Neural progenitor cell (in vitro differentiated cells): ENCODE data around the gene EEF2K. TPM values are rescaled to one million over a fixed set of nuclear protein-coding genes. Genes with fewer than 3 reads are reported as not detected.
A peak's percentile ranks its signal among the peaks of the same experiment; 100 is the strongest.

Experiments
- DNase-seq: peaks from one replicate; pipeline ENCODE4 v3.0.0-alpha.2; 2016; ENCODE audit warnings: low spot score
- H2AFZ ChIP-seq: fragments of 200-600 bp; sonication (generic); replicated peaks from 2 replicates; pipeline ENCODE4 v1.6.1; 2016; ENCODE audit warnings: antibody characterized with exemption
- H3F3A ChIP-seq: fragments of 200-600 bp; sonication (generic); 2 replicates; pipeline ENCODE4 v1.6.1; 2016; ENCODE audit warnings: antibody characterized with exemption, low read depth
- H3K27ac ChIP-seq: fragments of 200-600 bp; sonication (generic); 2 replicates; pipeline ENCODE4 v1.5.1; 2016; ENCODE audit warnings: mild to moderate bottlenecking
- H3K27me3 ChIP-seq: fragments of 200-600 bp; sonication (generic); 2 replicates; pipeline ENCODE4 v1.6.1; 2016; ENCODE audit warnings: mild to moderate bottlenecking, moderate library complexity
- H3K36me3 ChIP-seq: fragments of 200-600 bp; sonication (generic); 2 replicates; pipeline ENCODE4 v1.5.1; 2016
- H3K4me1 ChIP-seq: fragments of 200-600 bp; sonication (generic); 2 replicates; pipeline ENCODE4 v1.6.1; 2016; ENCODE audit warnings: mixed run types
- H3K4me2 ChIP-seq: fragments of 200-600 bp; sonication (generic); 2 replicates; pipeline ENCODE4 v1.6.1; 2016
- H3K4me3 ChIP-seq: fragments of 200-600 bp; sonication (generic); 2 replicates; pipeline ENCODE4 v1.5.1; 2016
- H3K79me2 ChIP-seq: fragments of 200-600 bp; sonication (generic); 2 replicates; pipeline ENCODE4 v1.6.1; 2016; ENCODE audit warnings: low read depth
- H3K9ac ChIP-seq: fragments of 200-600 bp; sonication (generic); 2 replicates; pipeline ENCODE4 v1.6.1; 2016
- H3K9me3 ChIP-seq: fragments of 200-600 bp; sonication (generic); 2 replicates; pipeline ENCODE4 v1.5.1; 2016; ENCODE audit warnings: low read depth
- H4K20me1 ChIP-seq: fragments of 200-600 bp; sonication (generic); 2 replicates; pipeline ENCODE4 v1.6.1; 2016; ENCODE audit warnings: low read depth
- H3K27ac Mint-ChIP-seq: 3 replicates; pipeline ENCODE4 v1.8.0; 2021; ENCODE audit warnings: mixed read lengths
- H3K27me3 Mint-ChIP-seq: 2 replicates; pipeline ENCODE4 v1.8.0; 2022; ENCODE audit warnings: low read depth, mild to moderate bottlenecking, inconsistent platforms, moderate library complexity, mixed read lengths; ENCODE audit not compliant: insufficient read depth
- H3K36me3 Mint-ChIP-seq: 3 replicates; pipeline ENCODE4 v1.8.0; 2021; ENCODE audit warnings: mixed read lengths
- H3K4me1 Mint-ChIP-seq: 3 replicates; pipeline ENCODE4 v1.8.0; 2021; ENCODE audit warnings: mixed read lengths
- H3K4me3 Mint-ChIP-seq: 3 replicates; pipeline ENCODE4 v1.8.0; 2021; ENCODE audit warnings: mild to moderate bottlenecking, moderate library complexity, mixed read lengths
- H3K9me3 Mint-ChIP-seq: 3 replicates; pipeline ENCODE4 v1.8.0; 2020; ENCODE audit warnings: mixed read lengths
- EZH2 ChIP-seq: fragments of 200-600 bp; sonication (generic); IDR thresholded peaks from 2 replicates; pipeline ENCODE4 v1.6.1; 2017; ENCODE audit warnings: antibody characterized with exemption, mild to moderate bottlenecking, moderate library complexity
- EZH2phosphoT487 ChIP-seq: fragments of 200-600 bp; sonication (generic); IDR thresholded peaks from 2 replicates; pipeline ENCODE4 v1.6.1; 2017; ENCODE audit warnings: antibody characterized with exemption
- total RNA-seq: library from RNA; depleted of rRNA; stranded (reverse); fragments of >200 nt; gene quantifications from 2 replicates; pipeline ENCODE4 v1.2.3, GENCODE V29; 2015; ENCODE audit warnings: low replicate concordance
- TF ChIP-seq, protein P1 (sequence below): fragments of 200-600 bp; sonication (generic); IDR thresholded peaks from 2 replicates; pipeline ENCODE4 v1.5.1; 2017; ENCODE audit warnings: antibody characterized with exemption, mild to moderate bottlenecking

The EEF2K gene
- total RNA-seq, 1 donor from 2014 or later = 9.0 TPM

DNA sequence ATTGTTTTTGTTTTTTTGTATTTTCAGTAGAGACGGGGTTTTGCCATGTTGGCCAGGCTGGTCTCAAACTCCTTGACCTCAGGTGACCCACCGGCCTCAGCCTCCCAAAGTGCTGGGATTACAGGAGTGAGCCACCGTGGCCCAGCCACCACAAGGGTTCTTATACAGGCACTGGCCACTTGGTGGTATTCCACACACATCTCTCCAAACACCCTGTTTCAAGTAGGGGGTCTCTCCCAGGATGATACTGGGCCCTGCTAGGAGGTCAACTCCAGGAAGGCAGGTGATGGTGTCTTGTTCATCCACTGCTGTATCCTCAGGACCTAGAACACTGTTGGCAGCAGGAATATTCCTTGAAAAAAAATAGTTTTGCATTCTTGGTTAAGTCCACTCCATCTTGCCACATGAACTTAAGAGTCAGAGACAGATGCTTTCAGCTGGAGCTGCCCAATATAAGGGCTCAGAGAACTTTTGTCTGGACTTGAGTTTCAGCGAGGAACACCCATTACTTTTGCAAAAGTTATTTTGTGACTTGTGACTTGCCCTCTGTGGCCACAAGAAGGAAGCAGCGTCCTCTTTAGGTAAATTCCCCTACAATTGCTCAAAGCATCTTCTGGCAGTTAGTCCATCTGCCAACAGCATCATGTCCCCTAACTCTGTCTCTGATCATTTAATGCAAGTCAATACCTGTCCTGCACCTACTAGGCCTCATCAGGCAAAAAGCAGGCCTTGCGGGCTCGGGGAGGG, 7.4 kb upstream of the EEF2K start:
- peaks cover 7% of the 10 kb centered on the region for H3F3A ChIP-seq
- H2AFZ ChIP-seq = no peak overlapping the region
- Mint-ChIP-seq H3K4me3 (no peak overlapping the region), H3K27me3 (peaks cover 22% of the 10 kb centered on the region), H3K9me3 (peaks cover 6% of the 10 kb centered on the region), H3K4me1 (peaks cover 10% of the 10 kb centered on the region), H3K27ac (no peak overlapping the region), H3K36me3 (peaks cover 4% of the 10 kb centered on the region)
- no peaks in the 10 kb centered on the region for H3K27me3 ChIP-seq
- TF ChIP-seq EZH2 (no peak), EZH2phosphoT487 (no peak)
- TF ChIP-seq, protein P1, sequence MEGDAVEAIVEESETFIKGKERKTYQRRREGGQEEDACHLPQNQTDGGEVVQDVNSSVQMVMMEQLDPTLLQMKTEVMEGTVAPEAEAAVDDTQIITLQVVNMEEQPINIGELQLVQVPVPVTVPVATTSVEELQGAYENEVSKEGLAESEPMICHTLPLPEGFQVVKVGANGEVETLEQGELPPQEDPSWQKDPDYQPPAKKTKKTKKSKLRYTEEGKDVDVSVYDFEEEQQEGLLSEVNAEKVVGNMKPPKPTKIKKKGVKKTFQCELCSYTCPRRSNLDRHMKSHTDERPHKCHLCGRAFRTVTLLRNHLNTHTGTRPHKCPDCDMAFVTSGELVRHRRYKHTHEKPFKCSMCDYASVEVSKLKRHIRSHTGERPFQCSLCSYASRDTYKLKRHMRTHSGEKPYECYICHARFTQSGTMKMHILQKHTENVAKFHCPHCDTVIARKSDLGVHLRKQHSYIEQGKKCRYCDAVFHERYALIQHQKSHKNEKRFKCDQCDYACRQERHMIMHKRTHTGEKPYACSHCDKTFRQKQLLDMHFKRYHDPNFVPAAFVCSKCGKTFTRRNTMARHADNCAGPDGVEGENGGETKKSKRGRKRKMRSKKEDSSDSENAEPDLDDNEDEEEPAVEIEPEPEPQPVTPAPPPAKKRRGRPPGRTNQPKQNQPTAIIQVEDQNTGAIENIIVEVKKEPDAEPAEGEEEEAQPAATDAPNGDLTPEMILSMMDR = no peak
- H3K4me1 ChIP-seq = no peaks in the 10 kb centered on the region
- H3K36me3 ChIP-seq = no peaks in the 10 kb centered on the region
- no peak overlapping the region for H3K4me3 ChIP-seq
- no peak for DNase-seq
- no peaks in the 10 kb centered on the region for H3K79me2 ChIP-seq
- no peaks in the 10 kb centered on the region for H4K20me1 ChIP-seq
- H3K4me2 ChIP-seq = no peak overlapping the region
- no peaks in the 10 kb centered on the region for H3K9me3 ChIP-seq
- no peak overlapping the region for H3K9ac ChIP-seq
- H3K27ac ChIP-seq = no peak overlapping the region

DNA sequence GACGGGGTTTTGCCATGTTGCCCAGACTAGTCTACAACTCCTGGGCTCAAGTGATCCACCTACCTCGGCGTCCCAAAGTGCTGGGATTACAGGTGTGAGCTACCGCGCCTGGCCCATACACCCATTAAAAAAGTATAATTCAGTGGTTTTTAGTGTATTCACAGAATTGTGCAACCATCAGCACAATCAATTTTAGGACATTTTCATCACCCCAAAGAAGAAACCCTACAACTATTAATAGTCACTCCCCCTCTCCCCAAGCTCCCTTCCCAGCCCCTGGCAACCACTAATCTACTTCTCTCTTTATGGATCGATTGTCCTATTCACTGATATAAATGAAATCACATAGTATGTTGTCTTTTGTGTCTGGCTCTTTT, 3.8 kb upstream of the EEF2K start:
- H3K9ac ChIP-seq = no peak overlapping the region
- H3K4me2 ChIP-seq = no peak overlapping the region
- Mint-ChIP-seq H3K27me3 (no peaks in the 10 kb centered on the region), H3K4me1 (peaks cover 4% of the 10 kb centered on the region), H3K9me3 (no peaks in the 10 kb centered on the region), H3K27ac (peak overlapping the region; percentile 15), H3K4me3 (no peak overlapping the region), H3K36me3 (no peaks in the 10 kb centered on the region)
- peaks cover 6% of the 10 kb centered on the region for H3K27me3 ChIP-seq
- no peaks in the 10 kb centered on the region for H3K9me3 ChIP-seq
- no peaks in the 10 kb centered on the region for H3K4me1 ChIP-seq
- peaks cover 18% of the 10 kb centered on the region for H3F3A ChIP-seq
- H3K36me3 ChIP-seq = no peaks in the 10 kb centered on the region
- no peak for DNase-seq
- no peak overlapping the region for H3K4me3 ChIP-seq
- TF ChIP-seq EZH2phosphoT487 = no peak
- no peak for TF ChIP-seq EZH2
- TF ChIP-seq, protein P1 = no peak
- no peak overlapping the region for H3K27ac ChIP-seq
- peaks cover 2% of the 10 kb centered on the region for H4K20me1 ChIP-seq
- no peak overlapping the region for H2AFZ ChIP-seq
- H3K79me2 ChIP-seq = peaks cover 4% of the 10 kb centered on the region

DNA sequence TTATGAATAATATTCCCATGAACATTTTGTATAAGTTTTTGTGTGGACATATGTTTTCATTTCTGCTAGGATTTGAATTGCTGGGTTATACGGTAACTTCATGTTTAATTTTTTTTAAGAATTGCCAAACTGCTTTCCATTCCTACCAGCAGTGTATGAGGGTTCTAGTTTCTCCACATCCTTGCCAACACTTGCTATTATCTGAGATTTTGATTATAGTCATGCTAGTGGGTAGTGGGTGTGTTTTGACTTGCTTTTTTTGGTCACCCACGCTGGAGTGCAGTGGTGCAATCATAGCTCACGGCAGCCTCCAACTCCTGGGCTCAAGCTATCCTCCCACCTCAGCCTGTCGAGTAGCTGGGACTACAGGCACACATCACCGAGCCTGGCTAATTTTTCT, 3.0 kb upstream of the EEF2K start:
- H3K4me1 ChIP-seq = no peaks in the 10 kb centered on the region
- H3K36me3 ChIP-seq = no peaks in the 10 kb centered on the region
- H3K4me1 Mint-ChIP-seq = peaks cover 11% of the 10 kb centered on the region
- no peaks in the 10 kb centered on the region for H3K27me3 Mint-ChIP-seq
- H2AFZ ChIP-seq = no peak overlapping the region
- no peak overlapping the region for H3K27ac ChIP-seq
- H3F3A ChIP-seq = peaks cover 18% of the 10 kb centered on the region
- no peak overlapping the region for H3K4me3 Mint-ChIP-seq
- H3K9ac ChIP-seq = no peak overlapping the region
- H3K27me3 ChIP-seq = peaks cover 10% of the 10 kb centered on the region
- no peak overlapping the region for H3K4me2 ChIP-seq
- peaks cover 13% of the 10 kb centered on the region for H3K79me2 ChIP-seq
- peaks cover 11% of the 10 kb centered on the region for H4K20me1 ChIP-seq
- TF ChIP-seq, protein P1 = no peak
- TF ChIP-seq EZH2phosphoT487 (no peak), EZH2 (no peak)
- H3K9me3 ChIP-seq = no peaks in the 10 kb centered on the region
- no peak overlapping the region for H3K4me3 ChIP-seq
- no peak for DNase-seq
- H3K36me3 Mint-ChIP-seq = no peaks in the 10 kb centered on the region
- H3K27ac Mint-ChIP-seq = no peak overlapping the region
- H3K9me3 Mint-ChIP-seq = no peaks in the 10 kb centered on the region
